Erythroblast (primary cell): ENCODE data around the gene OLA1.

Experiments used
- GATA1 ChIP-seq: IDR thresholded peaks from 2 replicates; pipeline ENCODE4 v1.6.1; 2011; ENCODE audit warnings: low read depth, mild to moderate bottlenecking, control low read depth, low read length, moderate library complexity
- POLR2A ChIP-seq: IDR thresholded peaks from 2 replicates; pipeline ENCODE4 v1.6.1; 2011; ENCODE audit warnings: mild to moderate bottlenecking, low read length

DNA sequence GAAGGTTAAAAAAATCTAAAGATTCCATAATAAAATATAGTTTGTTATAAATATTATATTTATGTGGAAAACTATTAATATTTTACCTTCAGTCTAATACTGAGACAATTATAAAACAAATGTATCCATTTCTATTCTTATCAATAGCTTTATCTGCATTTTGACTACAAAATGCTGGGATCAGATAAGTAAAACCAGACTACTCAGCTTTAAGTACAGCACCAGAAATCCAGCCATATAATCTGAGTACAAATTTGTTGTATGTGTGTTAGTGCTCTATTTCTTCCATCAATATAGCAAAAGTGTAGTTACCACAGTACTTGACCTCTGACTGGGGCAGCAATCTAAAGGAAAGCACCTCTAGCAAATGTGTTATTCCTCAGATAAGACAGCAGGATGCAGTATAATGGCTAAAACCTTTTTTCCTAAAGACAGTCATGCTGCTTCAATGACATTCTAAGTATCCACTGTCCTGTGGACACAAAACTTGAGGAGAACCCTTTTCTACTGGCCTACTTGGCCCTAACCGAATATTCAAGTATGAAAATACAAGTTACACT lies 68.1 kb downstream of the OLA1 start:
- TF ChIP-seq POLR2A, result no peak
- no peak for TF ChIP-seq GATA1
